Astrocyte of the hippocampus (primary cell): Measurements from ENCODE around the gene CENPH.
"Not testable (repeated sequence)": the region's sequence is repeated elsewhere in the genome, so short reads cannot be mapped to it uniquely, and the experiment has no call there.

ENCODE experiments used
- DNase-seq: peaks from one replicate; pipeline ENCODE4 v3.0.0; 2011; ENCODE audit warnings: low read depth, low spot score

The CENPH gene

DNA sequence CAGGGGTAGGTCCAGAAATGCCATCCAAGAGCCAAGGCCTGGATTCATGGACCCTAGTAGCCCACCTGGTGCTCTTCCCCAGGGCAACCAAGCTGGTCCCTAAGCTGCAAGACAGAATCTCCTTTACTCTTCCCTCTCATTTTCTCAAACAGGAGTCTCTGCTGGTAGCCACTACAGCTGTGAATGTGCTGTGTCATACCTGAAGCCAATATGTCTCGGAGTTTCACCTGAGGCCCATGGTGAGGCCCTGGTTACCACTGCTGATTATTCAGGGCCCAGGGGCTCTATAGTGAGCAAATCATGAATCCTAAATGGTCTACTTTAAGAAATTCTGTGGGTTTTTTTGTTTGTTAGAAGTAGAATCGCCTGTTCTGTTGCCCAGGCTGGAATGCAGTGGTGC, 61.2 kb downstream of the CENPH start:
- no peak for DNase-seq

DNA sequence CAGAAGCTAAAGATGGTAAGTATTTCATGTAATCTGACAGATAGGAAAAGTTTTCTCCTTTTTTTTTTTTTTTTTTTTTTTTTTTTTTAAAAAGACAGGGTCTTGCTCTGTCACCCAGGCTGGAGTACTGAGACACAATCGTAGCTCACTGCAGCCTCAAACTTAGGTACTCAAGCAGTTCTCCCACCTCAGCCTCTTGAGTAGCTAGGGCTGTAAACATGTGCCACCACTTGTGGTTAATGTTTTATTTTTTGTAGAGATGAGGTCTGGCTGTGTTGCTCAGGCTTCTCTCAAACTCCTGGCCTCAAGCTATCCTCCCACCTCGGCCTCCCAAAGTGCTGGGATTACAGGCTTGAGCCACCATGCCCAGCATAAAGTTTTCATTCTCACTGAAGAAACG, 63.1 kb downstream of the CENPH start:
- DNase-seq = no peak

DNA sequence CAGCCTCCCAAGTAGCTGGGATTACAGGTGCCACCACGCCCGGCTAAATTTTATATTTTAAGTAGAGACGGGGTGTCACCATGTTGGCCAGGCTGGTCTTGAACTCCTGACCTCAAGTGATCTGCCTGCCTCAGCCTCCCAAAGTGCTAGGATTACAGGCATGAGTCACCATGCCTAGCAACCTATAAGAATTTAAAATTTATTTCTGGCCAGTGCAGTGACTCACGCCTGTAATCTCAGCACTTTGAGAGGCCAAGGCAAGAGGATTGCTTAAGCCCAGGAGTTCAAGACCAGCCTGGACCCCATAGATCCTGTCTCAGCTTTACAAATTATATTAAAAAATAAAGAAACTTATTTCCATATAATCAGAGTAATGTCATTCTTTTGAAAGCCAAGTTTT, 66.6 kb downstream of the CENPH start:
- DNase-seq = not testable (repeated sequence)

DNA sequence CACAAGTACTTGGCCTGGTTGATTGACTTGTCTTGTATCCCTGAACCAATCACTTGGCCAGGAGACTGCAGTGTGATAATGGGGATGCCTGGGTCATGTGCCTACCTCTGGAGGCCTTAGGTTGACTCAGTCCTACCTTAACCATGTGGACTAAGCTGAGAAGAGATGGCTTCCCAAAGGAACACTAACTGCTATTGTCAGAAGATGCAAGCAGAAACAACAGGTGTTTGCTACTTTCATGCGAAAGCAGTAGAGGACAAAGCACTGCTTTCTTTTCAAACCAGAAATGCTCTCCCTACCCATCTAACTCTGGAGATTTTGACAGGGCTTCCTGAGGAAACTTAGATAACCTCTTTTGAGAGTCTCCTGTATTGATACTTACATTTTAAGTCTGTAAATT, 68.2 kb downstream of the CENPH start:
- DNase-seq = no peak
